Measurements from ENCODE around the gene FRS2. TPM values are rescaled to one million over a fixed set of nuclear protein-coding genes. Genes with fewer than 3 reads are reported as not detected.

Gene FRS2
- total RNA-seq, 1 experiment from 2014 or later = 23.3 TPM

- BruUV-seq (replicated peaks) = no TSS peak
- CTCF ChIA-PET = no interaction called here
- no peak overlapping the region for H3K4me3 ChIP-seq
- H3K4me1 ChIP-seq (replicated peaks; ENCODE audit: insufficient read depth) = 0 out of 2 replicates have a peak, but pooled peaks cover 3% of the 10 kb centered on the region
- TF ChIP-seq CTCF (conservative IDR thresholded peaks at IDR 0.05) (no peak), EZH2 (IDR thresholded peaks at IDR 0.05; ENCODE audit: low read depth) (no peak)
- H3K27me3 ChIP-seq (ENCODE audit: insufficient read depth, low read depth) = no peaks in the 10 kb centered on the region
- POLR2A ChIA-PET (ENCODE audit: unreplicated experiment) = no interaction called here
- H2AFZ ChIP-seq = no peak overlapping the region
- no peak overlapping the region for H3K4me2 ChIP-seq
- H3F3A ChIP-seq (ENCODE audit: insufficient read depth, low read depth) = no peaks in the 10 kb centered on the region
- no peak overlapping the region for H3K27ac ChIP-seq
- peaks cover 32% of the 10 kb centered on the region for H4K20me1 ChIP-seq (ENCODE audit: insufficient read depth)
- H3K79me2 ChIP-seq (ENCODE audit: low read depth) = peaks cover 89% of the 10 kb centered on the region
- no peaks in the 10 kb centered on the region for H3K36me3 ChIP-seq (ENCODE audit: low read depth)
- H3K9me2 ChIP-seq (ENCODE audit: insufficient read depth) = no peaks in the 10 kb centered on the region
- intact Hi-C loops (cut with micrococcal nuclease; ENCODE audit: unreplicated experiment) = no loop called here
- no peak for DNase-seq
- no peaks in the 10 kb centered on the region for H3K9me3 ChIP-seq (ENCODE audit: insufficient read depth, low read depth)
These were observed 10.5 kb downstream of the FRS2 start for GRCh38 chr12:69480698-69481097.

DNA sequence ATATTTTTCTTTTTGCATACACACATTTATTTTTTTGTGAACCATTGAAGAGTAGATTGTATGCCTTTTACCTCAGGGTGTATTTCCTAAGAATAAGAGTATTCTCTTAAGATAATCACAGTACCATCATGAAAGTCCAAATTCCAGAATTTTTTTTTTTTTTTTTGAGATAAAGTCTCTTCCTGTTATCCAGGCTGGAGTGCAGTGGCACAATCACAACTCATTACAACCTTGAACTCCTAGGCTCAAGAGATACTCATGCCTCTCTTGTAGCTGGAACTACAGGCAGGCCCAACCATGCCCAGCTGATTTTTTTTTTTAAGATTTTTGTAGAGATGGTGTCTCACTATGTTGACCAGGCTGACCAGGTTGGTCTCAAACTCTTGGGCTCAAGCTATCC is 10.9 kb downstream of the FRS2 start:
- Histone ChIP-seq H4K20me1 (ENCODE audit: insufficient read depth) (peaks cover 30% of the 10 kb centered on the region), H3K9me2 (ENCODE audit: insufficient read depth) (no peaks in the 10 kb centered on the region), H3K79me2 (ENCODE audit: low read depth) (peaks cover 89% of the 10 kb centered on the region), H3K36me3 (ENCODE audit: low read depth) (no peaks in the 10 kb centered on the region), H3K9me3 (ENCODE audit: insufficient read depth, low read depth) (no peaks in the 10 kb centered on the region), H2AFZ (no peak overlapping the region), H3K4me2 (no peak overlapping the region), H3K4me1 (replicated peaks; ENCODE audit: insufficient read depth) (no peaks in the 10 kb centered on the region), H3F3A (ENCODE audit: insufficient read depth, low read depth) (no peaks in the 10 kb centered on the region), H3K4me3 (no peak overlapping the region), H3K27me3 (ENCODE audit: insufficient read depth, low read depth) (no peaks in the 10 kb centered on the region), H3K27ac (no peak overlapping the region)
- ChIA-PET CTCF (no interaction called here), POLR2A (ENCODE audit: unreplicated experiment) (no interaction called here)
- DNase-seq = no peak
- intact Hi-C loops (cut with micrococcal nuclease; ENCODE audit: unreplicated experiment) = no loop called here
- TF ChIP-seq EZH2 (IDR thresholded peaks at IDR 0.05; ENCODE audit: low read depth) = no peak
- no TSS peak for BruUV-seq (replicated peaks)

DNA sequence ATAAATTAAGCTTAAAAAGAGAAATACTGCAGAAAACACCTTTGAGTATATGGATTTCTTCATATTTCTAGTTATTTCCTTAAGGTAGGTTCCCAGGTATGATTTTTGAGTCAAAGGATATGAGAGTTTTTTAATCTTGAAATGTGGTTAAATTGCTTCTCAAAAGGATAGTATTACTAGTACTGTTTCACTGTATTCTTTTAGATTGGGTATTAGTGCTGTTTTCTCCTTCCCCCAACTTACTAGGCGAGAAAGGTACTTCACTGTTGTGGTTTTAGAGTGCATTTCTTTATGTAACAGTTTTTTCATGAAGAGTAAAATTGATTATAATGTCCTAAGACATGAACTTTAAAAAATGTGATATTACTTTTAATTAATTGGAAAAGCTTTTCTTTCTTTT is 13.5 kb downstream of the FRS2 start:
- no peaks in the 10 kb centered on the region for H3K36me3 ChIP-seq (ENCODE audit: low read depth)
- no peak overlapping the region for H2AFZ ChIP-seq
- DNase-seq = no peak
- POLR2A ChIA-PET (ENCODE audit: unreplicated experiment) = no interaction called here
- no peak overlapping the region for H3K27ac ChIP-seq
- no peaks in the 10 kb centered on the region for H3K27me3 ChIP-seq (ENCODE audit: insufficient read depth, low read depth)
- TF ChIP-seq EZH2 (IDR thresholded peaks at IDR 0.05; ENCODE audit: low read depth) (no peak), CTCF (conservative IDR thresholded peaks at IDR 0.05) (no peak)
- no peaks in the 10 kb centered on the region for H3F3A ChIP-seq (ENCODE audit: insufficient read depth, low read depth)
- peaks cover 85% of the 10 kb centered on the region for H3K79me2 ChIP-seq (ENCODE audit: low read depth)
- CTCF ChIA-PET = no interaction called here
- H3K4me3 ChIP-seq = no peak overlapping the region
- peaks cover 5% of the 10 kb centered on the region for H3K9me3 ChIP-seq (ENCODE audit: insufficient read depth, low read depth)
- intact Hi-C loops (cut with micrococcal nuclease; ENCODE audit: unreplicated experiment) = no loop called here
- no peaks in the 10 kb centered on the region for H3K9me2 ChIP-seq (ENCODE audit: insufficient read depth)
- H3K4me1 ChIP-seq (replicated peaks; ENCODE audit: insufficient read depth) = no peaks in the 10 kb centered on the region
- no TSS peak for BruUV-seq (replicated peaks)
- no peak overlapping the region for H3K4me2 ChIP-seq
- H4K20me1 ChIP-seq (ENCODE audit: insufficient read depth) = peaks cover 26% of the 10 kb centered on the region

DNA sequence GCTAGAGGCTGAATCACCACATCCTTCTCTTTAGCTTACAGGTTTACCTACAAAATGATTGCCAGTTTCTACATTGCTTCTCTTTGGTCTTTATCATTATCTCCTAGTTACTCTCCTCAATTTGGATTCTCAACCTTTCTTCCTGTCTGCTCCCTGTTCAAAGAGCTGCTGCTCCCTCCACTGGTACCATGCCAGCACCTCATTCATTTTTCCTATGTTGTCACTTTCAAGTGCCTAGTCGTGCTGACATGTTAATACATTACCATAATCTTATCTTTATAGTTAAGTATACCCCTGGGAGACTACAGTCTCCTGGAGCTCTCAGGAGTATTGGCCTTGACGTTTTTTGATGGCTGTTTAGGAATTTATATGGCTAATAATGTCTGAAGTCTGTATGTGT is 14.2 kb downstream of the FRS2 start:
- no peak for DNase-seq
- no peaks in the 10 kb centered on the region for H3K9me2 ChIP-seq (ENCODE audit: insufficient read depth)
- CTCF ChIA-PET = no interaction called here
- H3K4me1 ChIP-seq (replicated peaks; ENCODE audit: insufficient read depth) = no peaks in the 10 kb centered on the region
- BruUV-seq (replicated peaks) = no TSS peak
- no peak overlapping the region for H3K4me3 ChIP-seq
- intact Hi-C loops (cut with micrococcal nuclease; ENCODE audit: unreplicated experiment) = no loop called here
- H3K4me2 ChIP-seq = no peak overlapping the region
- POLR2A ChIA-PET (ENCODE audit: unreplicated experiment) = no interaction called here
- peaks cover 84% of the 10 kb centered on the region for H3K79me2 ChIP-seq (ENCODE audit: low read depth)
- H2AFZ ChIP-seq = no peak overlapping the region
- no peak for TF ChIP-seq CTCF (conservative IDR thresholded peaks at IDR 0.05)
- no peak for TF ChIP-seq EZH2 (IDR thresholded peaks at IDR 0.05; ENCODE audit: low read depth)
- peaks cover 5% of the 10 kb centered on the region for H3K9me3 ChIP-seq (ENCODE audit: insufficient read depth, low read depth)
- no peak overlapping the region for H3K27ac ChIP-seq
- no peaks in the 10 kb centered on the region for H3K36me3 ChIP-seq (ENCODE audit: low read depth)
- no peaks in the 10 kb centered on the region for H3F3A ChIP-seq (ENCODE audit: insufficient read depth, low read depth)
- H4K20me1 ChIP-seq (ENCODE audit: insufficient read depth) = peaks cover 22% of the 10 kb centered on the region
- H3K27me3 ChIP-seq (ENCODE audit: insufficient read depth, low read depth) = no peaks in the 10 kb centered on the region

All from PC-9 (cell line).